OCI-LY7 (cell line): Measurements from ENCODE around the gene BTNL2. TPM values are rescaled to one million over a fixed set of nuclear protein-coding genes. Genes with fewer than 3 reads are reported as not detected.
"Not testable (repeated sequence)": the region's sequence is repeated elsewhere in the genome, so short reads cannot be mapped to it uniquely, and the experiment has no call there.

ENCODE experiments used
- BruUV-seq: library from RNA; stranded (reverse); fragments of 400-500 nt; replicated peaks from 2 replicates; lab custom pipeline; 2021; lab: Mats Ljungman, UMichigan
- CTCF ChIA-PET: fragments of 300-600 bp; sonication (Branson Sonifier 250); formaldehyde crosslinking; loops from one replicate; lab custom pipeline; 2022; ENCODE audit warnings: antibody characterized with exemption; ENCODE audit not compliant: unreplicated experiment; lab: Charles Lee
- POLR2A ChIA-PET: fragments of 300-600 bp; sonication (Branson Sonifier 250); formaldehyde crosslinking; loops from one replicate; lab custom pipeline; 2022; ENCODE audit warnings: antibody characterized with exemption; lab: Charles Lee
- DNase-seq: peaks from one replicate; pipeline ENCODE4 v3.0.0-alpha.2; 2015; ENCODE audit warnings: low spot score
- H2AFZ ChIP-seq: fragments of 200-600 bp; sonication (generic), shearing (Covaris generic); 2 replicates; pipeline ENCODE4 v1.6.1; 2014; ENCODE audit warnings: mild to moderate bottlenecking, antibody characterized with exemption, low read length, moderate library complexity
- H3K27ac ChIP-seq: fragments of 200-600 bp; sonication (generic); 2 replicates; pipeline ENCODE4 v1.5.1; 2014; ENCODE audit warnings: mixed run types, low read depth, mild to moderate bottlenecking, moderate library complexity, low read length, inconsistent platforms; ENCODE audit not compliant: poor library complexity, severe bottlenecking
- H3K36me3 ChIP-seq: fragments of 200-600 bp; sonication (generic); 2 replicates; pipeline ENCODE4 v1.6.1; 2014; ENCODE audit warnings: mild to moderate bottlenecking, antibody characterized with exemption, low read length, moderate library complexity, mixed read lengths; ENCODE audit not compliant: insufficient read depth
- H3K4me1 ChIP-seq: fragments of 200-600 bp; sonication (generic); 2 replicates; pipeline ENCODE4 v1.5.1; 2014; ENCODE audit warnings: mild to moderate bottlenecking, low read length; ENCODE audit not compliant: insufficient read depth, poor library complexity, severe bottlenecking
- H3K4me2 ChIP-seq: fragments of 200-600 bp; sonication (generic); 2 replicates; pipeline ENCODE4 v1.6.1; 2014; ENCODE audit warnings: mild to moderate bottlenecking, low read length
- H3K4me3 ChIP-seq: fragments of 200-600 bp; sonication (generic); 2 replicates; pipeline ENCODE4 v1.5.1; 2014; ENCODE audit warnings: mild to moderate bottlenecking, low read depth, low read length; ENCODE audit not compliant: poor library complexity, severe bottlenecking
- H3K79me2 ChIP-seq: fragments of 200-600 bp; sonication (generic); 2 replicates; pipeline ENCODE4 v1.6.1; 2016; ENCODE audit warnings: low read depth, mild to moderate bottlenecking, low read length, moderate library complexity, mixed read lengths; ENCODE audit not compliant: insufficient read depth
- H3K9me2 ChIP-seq: fragments of 200-600 bp; sonication (generic); 2 replicates; pipeline ENCODE4 v1.6.1; 2016; ENCODE audit warnings: mild to moderate bottlenecking, low read length, mixed read lengths; ENCODE audit not compliant: insufficient read depth
- H3K9me3 ChIP-seq: fragments of 200-600 bp; sonication (generic); 2 replicates; pipeline ENCODE4 v1.6.1; 2014; ENCODE audit warnings: mild to moderate bottlenecking, mixed run types, low read length, mixed read lengths
- H4K20me1 ChIP-seq: fragments of 200-600 bp; sonication (generic); 2 replicates; pipeline ENCODE4 v1.6.1; 2014; ENCODE audit warnings: mild to moderate bottlenecking, antibody characterized with exemption, low read length, moderate library complexity, mixed read lengths; ENCODE audit not compliant: insufficient read depth
- EZH2phosphoT487 ChIP-seq: fragments of 200-600 bp; sonication (generic); IDR thresholded peaks from 2 replicates; pipeline ENCODE4 v1.6.1; 2018; ENCODE audit warnings: low read depth, borderline replicate concordance, mild to moderate bottlenecking, mixed run types, antibody characterized with exemption, low read length, moderate library complexity, mixed read lengths
- intact Hi-C: fragments of 100-400 bp; cut with micrococcal nuclease; formaldehyde crosslinking; loops from one replicate; pipeline ENCODE4 v1.10.0; 2022; ENCODE audit not compliant: unreplicated experiment
- total RNA-seq, 2 experiments: library from RNA; depleted of rRNA in 1 of 2; stranded (reverse); fragments of >200 nt in 1 of 2; shearing (Covaris generic) in 1 of 2; gene quantifications; 2 replicates each; pipeline ENCODE4 v1.2.3, GENCODE V29; 2014 to 2022
- TF ChIP-seq, protein P1 (sequence below): fragments of 200-600 bp; sonication (generic); conservative IDR thresholded peaks from 2 replicates; pipeline ENCODE4 v1.5.1; 2014; ENCODE audit warnings: mild to moderate bottlenecking, antibody characterized with exemption, low read length, moderate library complexity, mixed read lengths

Gene BTNL2
- total RNA-seq, 2 experiments from 2014 or later: 3.1 to 4.9 TPM

DNA sequence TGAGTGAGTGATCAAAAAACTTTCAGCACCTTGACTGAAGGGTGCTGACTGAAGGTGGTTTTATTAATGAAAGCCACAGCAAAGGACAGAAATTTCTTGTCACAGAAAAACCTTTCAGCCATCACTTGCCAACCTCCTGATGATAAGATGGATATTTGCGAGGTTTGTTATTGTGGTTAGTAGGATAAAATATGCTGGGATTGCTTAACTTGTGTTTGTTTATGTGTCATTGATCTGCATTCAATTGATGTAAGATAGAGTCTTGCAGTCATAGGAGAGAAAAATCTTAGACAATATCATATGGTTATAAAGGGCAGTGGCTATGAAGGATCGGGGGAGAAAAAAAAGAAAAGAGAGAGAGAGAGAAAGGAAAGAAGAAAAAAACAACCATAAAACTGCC, 36.5 kb downstream of the BTNL2 start:
- no peak overlapping the region for H3K27ac ChIP-seq
- no peaks in the 10 kb centered on the region for H3K36me3 ChIP-seq
- no peak for TF ChIP-seq EZH2phosphoT487
- TF ChIP-seq, protein P1, sequence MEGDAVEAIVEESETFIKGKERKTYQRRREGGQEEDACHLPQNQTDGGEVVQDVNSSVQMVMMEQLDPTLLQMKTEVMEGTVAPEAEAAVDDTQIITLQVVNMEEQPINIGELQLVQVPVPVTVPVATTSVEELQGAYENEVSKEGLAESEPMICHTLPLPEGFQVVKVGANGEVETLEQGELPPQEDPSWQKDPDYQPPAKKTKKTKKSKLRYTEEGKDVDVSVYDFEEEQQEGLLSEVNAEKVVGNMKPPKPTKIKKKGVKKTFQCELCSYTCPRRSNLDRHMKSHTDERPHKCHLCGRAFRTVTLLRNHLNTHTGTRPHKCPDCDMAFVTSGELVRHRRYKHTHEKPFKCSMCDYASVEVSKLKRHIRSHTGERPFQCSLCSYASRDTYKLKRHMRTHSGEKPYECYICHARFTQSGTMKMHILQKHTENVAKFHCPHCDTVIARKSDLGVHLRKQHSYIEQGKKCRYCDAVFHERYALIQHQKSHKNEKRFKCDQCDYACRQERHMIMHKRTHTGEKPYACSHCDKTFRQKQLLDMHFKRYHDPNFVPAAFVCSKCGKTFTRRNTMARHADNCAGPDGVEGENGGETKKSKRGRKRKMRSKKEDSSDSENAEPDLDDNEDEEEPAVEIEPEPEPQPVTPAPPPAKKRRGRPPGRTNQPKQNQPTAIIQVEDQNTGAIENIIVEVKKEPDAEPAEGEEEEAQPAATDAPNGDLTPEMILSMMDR: no peak
- no peaks in the 10 kb centered on the region for H3K4me1 ChIP-seq
- BruUV-seq: no TSS peak
- H3K9me3 ChIP-seq: no peaks in the 10 kb centered on the region
- intact Hi-C loops: no loop called here
- no peaks in the 10 kb centered on the region for H3K9me2 ChIP-seq
- no peaks in the 10 kb centered on the region for H4K20me1 ChIP-seq
- ChIA-PET POLR2A (interaction anchor here (0.6 to 0.8 kb wide), 2 partner anchors 41 to 53 kb away, joined by 3 read pairs; no protein-coding TSS in a partner anchor), CTCF (no interaction called here)
- H2AFZ ChIP-seq: no peak overlapping the region
- H3K4me2 ChIP-seq: no peak overlapping the region
- no peak overlapping the region for H3K4me3 ChIP-seq
- H3K79me2 ChIP-seq: no peaks in the 10 kb centered on the region
- DNase-seq: no peak

DNA sequence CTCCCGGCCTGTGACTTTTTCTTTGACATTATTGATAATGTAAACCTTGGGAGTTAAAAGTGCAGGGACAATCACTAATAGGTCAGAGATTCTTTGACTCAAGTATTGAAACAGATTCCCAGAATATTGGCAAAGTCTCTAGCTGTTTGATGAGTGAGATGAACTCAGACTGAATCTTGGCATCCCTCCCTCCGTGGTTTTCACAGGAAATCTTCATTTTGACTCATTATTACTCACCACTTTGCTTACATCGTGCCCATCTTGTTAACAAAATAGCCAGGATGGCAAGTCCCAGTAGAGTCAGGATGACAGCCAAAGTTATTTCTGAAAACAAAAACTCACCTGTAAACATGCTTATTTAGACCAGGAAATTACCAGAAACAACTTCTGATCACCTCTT, 37.3 kb downstream of the BTNL2 start:
- intact Hi-C loops: no loop called here
- TF ChIP-seq, protein P1: no peak
- no peak for TF ChIP-seq EZH2phosphoT487
- DNase-seq: no peak
- no TSS peak for BruUV-seq
- CTCF ChIA-PET: no interaction called here
- Histone ChIP-seq H3K9me3 (no peaks in the 10 kb centered on the region), H4K20me1 (no peaks in the 10 kb centered on the region), H2AFZ (no peak overlapping the region), H3K36me3 (no peaks in the 10 kb centered on the region), H3K4me2 (no peak overlapping the region), H3K79me2 (no peaks in the 10 kb centered on the region), H3K4me3 (no peak overlapping the region), H3K27ac (no peak overlapping the region), H3K4me1 (no peaks in the 10 kb centered on the region), H3K9me2 (no peaks in the 10 kb centered on the region)
- POLR2A ChIA-PET: interaction anchor here (0.6 kb wide), 1 partner anchor 73 kb away, joined by 3 read pairs; no protein-coding TSS in a partner anchor

DNA sequence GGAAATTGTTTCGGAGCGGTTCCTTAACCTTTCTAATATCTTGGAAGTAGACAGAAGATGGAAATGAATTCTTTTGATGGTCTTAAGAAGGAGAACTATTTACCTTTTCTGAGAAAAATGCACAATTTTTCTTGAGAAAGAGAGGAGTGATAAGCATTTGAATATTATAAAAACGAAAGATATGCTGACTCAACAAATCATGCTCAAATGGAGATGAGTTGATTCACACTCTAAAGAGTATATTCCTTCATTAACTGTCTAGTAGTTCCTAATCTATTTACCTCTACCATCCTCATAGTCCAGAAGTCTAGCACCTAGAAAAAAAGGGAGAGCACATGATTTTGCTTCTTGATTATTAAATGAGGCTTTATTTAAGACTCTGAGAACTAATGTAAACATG, 39.3 kb downstream of the BTNL2 start:
- Histone ChIP-seq H3K36me3 (no peaks in the 10 kb centered on the region), H3K4me2 (no peak overlapping the region), H3K4me1 (no peaks in the 10 kb centered on the region), H3K79me2 (no peaks in the 10 kb centered on the region), H3K4me3 (no peak overlapping the region), H2AFZ (no peak overlapping the region), H3K9me3 (no peaks in the 10 kb centered on the region), H3K27ac (no peak overlapping the region), H3K9me2 (no peaks in the 10 kb centered on the region), H4K20me1 (no peaks in the 10 kb centered on the region)
- TF ChIP-seq, protein P1: no peak
- no peak for TF ChIP-seq EZH2phosphoT487
- intact Hi-C loops: no loop called here
- ChIA-PET POLR2A (no interaction called here), CTCF (no interaction called here)
- DNase-seq: no peak
- no TSS peak for BruUV-seq

DNA sequence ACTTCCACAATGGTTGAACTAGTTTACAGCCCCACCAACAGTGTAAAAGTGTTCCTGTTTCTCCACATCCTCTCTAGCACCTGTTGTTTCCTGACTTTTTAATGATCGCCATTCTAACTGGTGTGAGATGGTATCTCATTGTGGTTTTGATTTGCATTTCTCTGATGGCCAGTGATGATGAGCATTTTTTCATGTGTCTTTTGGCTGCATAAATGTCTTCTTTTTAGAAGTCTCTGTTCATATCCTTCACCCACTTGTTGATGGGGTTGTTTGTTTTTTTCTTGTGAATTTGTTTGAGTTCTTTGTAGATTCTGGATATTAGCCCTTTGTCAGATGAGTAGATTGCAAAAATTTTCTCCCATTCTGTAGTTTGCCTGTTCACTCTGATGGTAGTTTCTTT, 47.8 kb downstream of the BTNL2 start:
- H4K20me1 ChIP-seq, H2AFZ ChIP-seq, BruUV-seq, H3K9me2 ChIP-seq, H3K9me3 ChIP-seq, POLR2A ChIA-PET, CTCF ChIA-PET, H3K4me1 ChIP-seq, H3K4me2 ChIP-seq, H3K36me3 ChIP-seq, H3K27ac ChIP-seq, H3K79me2 ChIP-seq, H3K4me3 ChIP-seq, DNase-seq, intact Hi-C loops: not testable (repeated sequence)
